GM19025 (cell line): ENCODE results near the gene TBXA2R.
"Not testable (repeated sequence)": the region's sequence is repeated elsewhere in the genome, so short reads cannot be mapped to it uniquely, and the experiment has no call there.

Experiments
- ATAC-seq: cut with Tn5 transposase; IDR thresholded peaks from one replicate; pipeline ENCODE4 v1.9.1; 2021; ENCODE audit warnings: mild to moderate bottlenecking, low read depth, moderate library complexity; ENCODE audit not compliant: unreplicated experiment

Gene TBXA2R

GRCh38 chr19:3641515-3642269 lies 35.0 kb upstream of the TBXA2R start:
- ATAC-seq = no peak

- ATAC-seq = no peak
These were observed 32.8 kb upstream of the TBXA2R start for GRCh38 chr19:3639479-3639878.

DNA sequence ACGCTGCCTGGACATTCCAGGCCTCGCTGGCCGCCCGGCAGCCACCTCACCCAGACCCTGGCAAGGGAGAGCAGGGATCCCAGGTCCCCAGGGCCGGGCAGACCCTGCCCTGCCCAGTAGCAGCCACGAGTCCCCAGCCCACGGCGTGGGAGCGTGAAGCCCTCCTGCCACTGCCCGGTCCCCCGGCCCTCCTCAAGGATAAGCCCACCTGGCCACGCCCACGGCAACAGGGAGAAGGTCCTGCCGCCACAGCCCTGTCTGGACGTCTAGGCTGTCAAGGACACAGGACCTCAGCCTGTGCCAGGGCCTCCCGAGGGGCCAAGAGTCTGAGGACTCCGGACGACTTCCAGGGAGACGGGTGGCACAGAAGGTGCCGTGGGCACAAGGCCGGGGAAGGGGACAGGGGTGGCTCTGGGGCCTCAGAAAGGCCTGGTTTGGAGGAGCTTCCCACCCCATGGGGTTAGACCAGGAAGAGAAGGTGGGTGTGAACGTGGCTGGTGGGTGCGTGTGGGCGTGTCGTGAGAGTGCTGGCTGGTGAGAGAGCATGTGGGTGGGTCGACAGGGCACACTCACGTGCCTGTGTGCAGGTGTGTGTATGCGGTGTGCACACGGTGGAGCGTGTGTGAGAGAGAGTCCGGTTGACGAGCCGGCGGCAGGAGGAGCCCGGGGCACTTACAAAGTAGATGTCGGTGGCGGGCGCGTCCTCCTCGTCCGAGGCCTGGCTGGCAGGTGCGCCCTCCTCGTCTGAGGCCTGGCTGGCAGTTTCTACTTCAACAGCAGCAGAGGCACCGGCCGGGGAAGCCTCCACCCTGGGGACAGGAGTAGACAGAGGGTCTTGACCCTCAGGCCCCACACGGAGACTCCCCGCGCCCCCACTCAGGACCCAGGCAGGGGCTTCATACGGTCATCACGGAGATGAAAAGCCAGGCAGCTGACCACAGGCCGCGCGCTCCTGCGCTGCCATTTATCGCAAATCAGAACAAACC lies 31.8 kb upstream of the TBXA2R start:
- ATAC-seq = no peak

- no peak for ATAC-seq
These were observed 30.9 kb upstream of the TBXA2R start for GRCh38 chr19:3637621-3638020.

- no peak for ATAC-seq
These were observed 30.3 kb upstream of the TBXA2R start for GRCh38 chr19:3636962-3637361.

DNA sequence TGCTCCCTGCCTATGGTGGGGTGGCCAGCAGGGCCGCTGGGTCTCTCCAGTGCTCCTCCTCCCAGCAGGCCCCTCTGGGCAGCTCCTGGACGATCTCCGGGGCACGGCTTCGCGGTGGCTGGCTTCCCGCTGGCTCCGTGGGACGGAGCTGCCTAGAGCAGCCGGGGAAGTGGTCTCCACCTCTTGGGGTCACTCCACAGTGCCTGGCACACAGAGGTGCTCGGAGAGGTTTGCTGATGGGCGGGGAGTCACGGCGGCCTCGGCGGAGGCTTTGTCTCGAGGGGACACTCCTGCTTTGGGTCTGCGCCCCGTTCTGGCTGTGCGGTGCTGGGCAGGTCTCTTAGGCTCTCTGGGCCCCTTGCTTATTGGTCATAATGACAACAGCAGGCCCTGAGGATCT lies 29.8 kb upstream of the TBXA2R start:
- ATAC-seq = no peak

GRCh38 chr19:3634496-3635045 lies 27.9 kb upstream of the TBXA2R start:
- ATAC-seq = no peak

GRCh38 chr19:3633559-3633988 lies 26.9 kb upstream of the TBXA2R start:
- no peak for ATAC-seq

- no peak for ATAC-seq
These were observed 26.3 kb upstream of the TBXA2R start for GRCh38 chr19:3632739-3633558.

- no peak for ATAC-seq
These were observed 25.4 kb upstream of the TBXA2R start for GRCh38 chr19:3632098-3632497.

DNA sequence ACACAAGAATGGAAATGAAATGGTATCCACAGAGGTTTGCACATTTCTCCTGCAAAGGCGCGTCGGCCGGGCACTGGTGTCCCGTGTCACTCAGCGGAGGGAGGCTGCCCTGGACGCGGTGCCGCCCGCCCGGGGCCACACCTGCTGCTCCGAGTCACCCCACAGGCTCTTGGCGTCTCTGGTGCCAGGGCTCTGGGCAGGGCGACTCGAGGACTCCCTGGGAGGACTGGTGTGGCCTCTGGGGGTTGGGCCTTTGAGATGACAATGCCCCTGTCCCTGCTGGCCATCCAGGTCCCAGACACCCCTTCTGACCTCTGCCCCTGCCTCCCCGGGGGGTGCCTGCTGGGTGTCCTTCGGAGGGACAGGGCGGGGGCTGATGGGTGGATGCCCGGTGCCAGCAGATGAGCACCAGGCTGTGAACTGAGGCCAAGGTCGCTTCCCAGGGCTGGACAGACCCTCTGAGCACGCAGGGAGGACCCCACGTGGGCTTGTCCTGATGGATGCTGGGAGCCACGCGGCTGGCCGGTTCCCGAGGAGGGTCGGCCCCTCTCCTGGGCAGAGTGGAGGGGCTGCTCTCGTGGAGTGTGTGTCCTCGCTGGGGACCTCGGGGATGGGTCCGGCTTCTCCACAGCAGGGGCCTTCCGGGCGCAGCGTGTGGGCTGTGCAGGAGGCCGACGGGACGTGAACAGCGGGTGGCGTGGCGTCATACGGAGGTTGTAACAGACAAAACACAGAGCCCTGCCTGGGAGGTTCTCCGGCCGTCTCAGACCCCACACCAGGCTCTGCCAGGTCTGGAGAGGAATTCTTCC lies 24.6 kb upstream of the TBXA2R start:
- no peak for ATAC-seq

DNA sequence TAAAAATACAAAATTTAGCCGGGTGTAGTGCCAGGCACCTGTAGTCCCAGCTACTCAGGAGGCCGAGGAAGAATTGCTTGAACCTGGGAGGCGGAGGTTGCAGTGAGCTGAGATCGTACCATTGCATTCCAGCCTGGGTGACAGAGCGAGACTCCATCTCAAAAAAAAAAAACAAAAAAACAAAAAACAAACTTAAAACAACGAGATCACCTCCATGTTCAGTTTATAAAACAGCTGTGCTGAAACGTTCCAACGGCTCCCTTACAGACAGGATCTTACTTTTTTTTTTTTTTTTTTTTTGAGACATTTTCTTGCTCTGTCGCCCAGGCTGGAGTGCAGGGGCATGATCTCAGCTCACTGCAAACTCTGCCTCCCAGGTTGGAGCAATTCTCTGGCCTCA lies 22.1 kb upstream of the TBXA2R start:
- ATAC-seq = not testable (repeated sequence)

- no peak for ATAC-seq
These were observed 20.7 kb upstream of the TBXA2R start for GRCh38 chr19:3627351-3627723.

DNA sequence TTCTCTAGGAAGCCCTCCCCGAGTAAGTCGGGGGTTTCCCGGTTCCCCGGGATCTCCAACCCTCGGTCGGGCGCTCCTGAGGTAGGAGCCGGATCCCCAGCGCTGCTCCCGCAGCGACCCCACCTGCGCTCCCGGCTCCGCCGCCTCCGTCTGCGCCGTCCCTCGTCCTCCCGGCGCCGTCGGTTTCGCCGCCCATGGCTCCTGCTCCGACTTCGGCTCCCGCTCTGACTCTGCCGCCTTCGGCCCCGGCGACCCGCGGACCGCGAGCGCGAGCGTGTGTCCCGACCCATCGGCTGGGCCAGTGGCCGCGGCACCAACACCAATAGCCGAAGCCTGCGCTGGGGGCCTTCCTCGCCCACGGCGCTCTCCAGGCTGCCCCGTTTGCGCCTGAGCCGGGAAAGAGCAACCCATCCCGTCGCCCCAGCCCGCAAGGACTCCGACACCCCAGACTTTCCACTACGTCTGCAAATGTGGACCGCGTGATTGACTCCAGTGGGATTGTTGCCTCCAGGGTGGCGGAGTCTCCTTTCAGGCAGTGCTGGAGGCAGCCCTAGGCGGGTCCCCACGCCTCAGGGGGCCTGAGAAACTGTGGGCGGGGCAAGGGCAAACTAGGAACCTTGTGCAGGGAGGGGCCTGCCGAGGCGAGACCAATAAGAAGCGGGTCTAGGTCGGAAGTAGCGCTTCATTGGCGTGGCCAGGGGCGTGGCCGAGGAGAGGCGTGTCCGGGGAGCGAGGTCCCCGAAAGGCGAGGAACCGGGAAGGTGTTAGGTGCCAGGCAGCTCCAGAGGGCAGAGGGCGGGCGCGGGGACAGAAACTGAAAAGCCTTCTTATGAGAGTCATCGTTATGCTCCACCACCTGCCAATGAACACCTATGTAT lies 20.0 kb upstream of the TBXA2R start, which contains the start of gene CACTIN:
CACTIN (minus strand) TSS at position 318 of the 878 bp plus-strand sequence; CDS start at position 290, 28 bp downstream.
- peak; percentile 88 for ATAC-seq

- no peak for ATAC-seq
These were observed 19.4 kb upstream of the TBXA2R start for GRCh38 chr19:3625996-3626472.

DNA sequence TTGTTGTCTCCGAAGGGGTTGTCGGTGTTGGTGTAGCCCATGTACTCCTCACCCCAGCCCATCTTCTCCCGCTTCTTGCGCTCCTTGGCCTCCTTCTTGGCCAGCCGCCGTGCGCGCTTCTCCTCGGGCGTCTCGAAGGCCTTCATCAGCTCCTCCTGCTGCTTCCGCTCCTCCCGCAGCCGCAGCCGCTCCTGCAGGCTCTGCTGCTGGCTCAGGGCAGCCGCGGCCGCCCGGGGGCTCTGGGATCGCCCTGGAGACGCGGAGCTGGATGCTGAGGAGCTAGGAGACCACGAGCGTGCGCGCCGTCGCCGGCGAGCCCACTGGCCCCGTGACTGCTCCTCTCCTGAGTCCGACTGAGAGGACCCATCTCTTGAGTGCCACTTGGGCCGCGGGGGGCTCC lies 17.0 kb upstream of the TBXA2R start:
- ATAC-seq = no peak

- ATAC-seq = no peak
These were observed 15.5 kb upstream of the TBXA2R start for GRCh38 chr19:3622224-3622623.

GRCh38 chr19:3621689-3622088 lies 15.0 kb upstream of the TBXA2R start:
- no peak for ATAC-seq
